HG02973 (cell line): ENCODE data around the gene BRF1.
"Not testable (repeated sequence)": the region's sequence is repeated elsewhere in the genome, so short reads cannot be mapped to it uniquely, and the experiment has no call there.

Experiments used
- ATAC-seq: cut with Tn5 transposase; IDR thresholded peaks from one replicate; pipeline ENCODE4 v1.9.1; 2021; ENCODE audit warnings: moderate library complexity; ENCODE audit not compliant: unreplicated experiment

The BRF1 gene

DNA sequence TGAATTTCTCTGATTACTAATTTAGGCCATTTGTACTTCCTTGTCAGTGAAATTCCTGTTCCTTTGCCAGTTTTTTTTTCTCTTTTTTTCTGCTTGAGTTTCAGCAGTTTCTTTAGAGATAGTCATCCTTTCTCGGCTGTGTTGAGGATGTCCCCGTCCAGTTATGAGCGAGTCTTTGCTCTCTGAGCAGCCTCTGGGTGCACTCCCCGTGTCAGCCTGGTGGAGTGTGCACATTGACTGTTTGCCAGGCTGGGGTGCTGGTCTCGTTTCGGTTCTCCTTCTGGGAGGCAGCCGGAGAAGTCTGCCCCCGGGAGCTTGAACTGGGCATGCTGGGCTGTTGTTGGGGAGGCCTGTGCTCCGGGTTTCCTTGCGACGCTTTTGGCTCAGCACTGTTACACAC lies 16.7 kb upstream of the BRF1 start:
- no peak for ATAC-seq

DNA sequence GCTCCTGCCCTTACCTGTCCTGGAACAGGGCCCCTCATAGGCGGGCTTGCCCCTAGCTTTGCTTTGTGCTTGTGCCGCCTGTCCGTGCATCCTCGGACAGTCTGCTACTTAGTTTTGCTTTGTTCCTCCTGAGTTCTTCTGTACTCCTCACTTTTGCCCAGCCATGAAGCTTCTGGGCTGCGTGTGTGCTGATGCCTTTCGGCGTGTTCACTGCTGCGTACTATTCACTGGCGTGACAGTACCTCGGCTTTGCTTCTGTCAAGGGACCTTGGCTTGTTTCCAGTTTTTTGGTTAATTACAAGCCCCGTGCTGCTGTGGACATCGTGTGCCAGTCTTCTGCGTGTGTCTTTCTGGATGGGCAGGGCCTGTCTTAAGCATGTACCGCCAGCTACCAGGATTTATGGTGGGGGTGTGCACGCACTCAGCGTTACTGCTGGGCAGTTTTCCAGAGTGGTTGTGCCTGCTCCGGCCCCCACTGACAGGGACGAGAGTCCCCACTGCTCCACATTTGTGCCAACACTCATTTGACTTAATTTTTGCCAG lies 16.2 kb upstream of the BRF1 start:
- no peak for ATAC-seq

DNA sequence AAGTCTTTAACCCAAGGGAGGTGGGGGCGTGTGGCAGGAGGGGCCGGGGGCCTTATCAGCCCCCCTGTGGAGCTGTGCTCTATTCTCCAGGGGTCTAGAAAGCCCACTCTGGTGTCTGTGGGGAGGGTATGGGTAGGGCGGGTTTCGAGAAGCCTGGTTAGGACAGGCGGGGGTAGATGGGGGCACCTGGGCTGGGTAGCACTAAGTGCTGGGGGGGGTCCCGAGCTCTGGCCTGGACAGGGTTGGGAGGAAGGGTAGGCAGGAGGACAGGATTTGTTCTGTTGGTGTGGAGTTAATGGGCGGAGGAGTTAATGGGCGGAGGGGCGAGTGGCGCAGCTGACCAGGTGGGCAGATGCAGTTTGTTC lies 15.8 kb upstream of the BRF1 start:
- no peak for ATAC-seq

DNA sequence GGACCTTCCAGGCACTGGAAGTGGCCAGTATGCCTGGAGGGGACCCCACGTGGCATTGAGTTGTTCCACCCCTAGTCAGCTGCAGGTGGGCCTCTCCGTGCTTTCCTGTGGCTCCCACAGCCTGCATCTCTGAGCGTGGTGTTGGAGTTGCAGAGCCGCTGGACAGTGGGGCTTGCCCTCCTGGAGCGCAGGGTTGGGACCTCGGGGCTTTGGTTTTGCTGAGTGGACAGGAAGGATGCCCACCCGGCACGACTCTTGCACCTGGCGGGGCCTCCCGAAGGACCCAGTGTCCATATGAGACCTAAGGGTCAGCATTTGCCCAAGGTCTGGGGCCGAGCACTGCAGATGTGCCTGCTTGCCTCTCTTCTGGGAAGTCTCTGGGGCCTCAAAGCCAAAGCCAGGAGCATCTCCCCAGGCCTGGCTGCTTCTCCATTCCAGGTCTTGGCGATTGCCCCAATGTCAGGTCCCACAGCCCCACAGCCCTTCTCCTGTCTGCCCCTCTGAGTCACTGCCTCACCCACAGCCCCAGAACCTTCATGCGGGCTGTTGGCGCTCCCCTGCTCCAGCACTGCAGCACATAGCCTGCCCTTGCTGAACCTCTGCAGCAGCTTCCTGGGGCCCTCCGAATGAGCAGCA lies 15.3 kb upstream of the BRF1 start:
- ATAC-seq, result no peak

DNA sequence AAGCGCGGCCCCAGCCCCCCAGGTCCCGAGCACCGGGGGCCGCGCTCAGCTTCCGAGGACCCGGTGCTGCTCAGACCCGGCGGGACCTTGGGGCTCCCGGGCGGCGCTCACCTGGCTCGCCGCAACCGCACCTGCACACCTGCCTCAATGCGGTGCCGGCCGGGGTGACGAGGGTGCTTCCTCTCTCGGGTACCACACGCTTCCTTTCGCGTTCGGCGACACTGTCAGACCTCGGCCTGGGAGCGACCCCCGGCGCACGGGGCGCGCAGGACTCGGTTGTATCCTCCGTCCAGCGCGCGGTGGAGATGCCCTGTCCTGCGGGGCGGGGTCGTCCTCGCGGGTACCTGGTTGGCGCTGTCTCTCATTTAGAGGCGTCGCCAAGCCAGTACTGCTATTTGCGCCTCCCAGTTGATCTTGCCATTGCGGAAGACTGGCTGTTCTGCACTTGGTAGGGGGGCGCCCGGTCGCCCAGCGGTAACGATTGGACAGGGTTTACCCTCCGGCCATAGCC lies 14.5 kb upstream of the BRF1 start:
- no peak for ATAC-seq

DNA sequence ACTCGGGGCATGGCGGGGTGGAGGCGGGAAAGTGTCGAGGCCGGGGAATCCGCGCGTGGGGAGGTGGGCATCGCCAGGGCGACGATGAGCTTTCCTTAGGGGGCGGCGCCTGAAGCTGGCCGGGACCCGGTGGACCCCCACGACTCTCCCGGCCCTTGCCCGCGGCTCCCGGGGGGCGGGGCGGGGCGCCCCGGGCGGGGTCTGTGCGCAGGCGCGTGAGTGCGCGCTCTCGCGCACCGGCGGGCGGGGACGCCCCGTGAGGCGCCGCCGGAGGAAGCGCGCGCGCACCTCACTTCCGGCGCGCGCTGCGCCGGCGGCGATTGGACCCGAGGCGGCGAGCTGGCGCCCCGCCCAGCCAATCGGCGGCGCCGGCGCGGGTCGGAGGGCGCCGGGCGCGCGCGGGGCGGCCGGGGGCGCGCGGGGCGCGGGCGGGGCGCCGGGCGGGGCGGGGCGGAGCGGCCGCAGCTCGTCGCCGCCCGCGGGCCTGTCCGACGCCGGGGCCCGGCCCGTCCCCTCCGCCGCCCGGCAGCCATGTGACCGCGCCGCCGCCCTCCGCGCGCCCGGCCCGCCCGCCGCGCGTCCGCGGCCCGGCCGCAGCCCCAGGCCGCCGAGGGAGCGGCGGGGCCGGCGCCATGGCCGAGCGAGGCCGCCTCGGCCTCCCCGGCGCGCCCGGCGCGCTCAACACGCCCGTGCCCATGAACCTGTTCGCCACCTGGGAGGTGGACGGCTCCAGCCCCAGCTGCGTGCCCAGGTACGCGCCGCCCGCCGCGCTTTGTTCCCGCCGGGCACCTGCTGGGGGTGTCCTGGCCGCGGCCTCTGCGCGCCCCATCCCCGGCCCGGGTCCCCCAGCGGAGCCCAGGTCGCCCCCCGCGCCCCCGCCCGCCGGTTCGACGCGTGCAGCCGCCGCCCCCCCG lies 13.7 kb upstream of the BRF1 start, which contains the start of gene PACS2:
Gene PACS2, plus strand, starts transcription at position 462 of the 914 bp plus-strand sequence. Its CDS starts 171 bp downstream, at position 633.
- ATAC-seq, result peak; percentile 65

DNA sequence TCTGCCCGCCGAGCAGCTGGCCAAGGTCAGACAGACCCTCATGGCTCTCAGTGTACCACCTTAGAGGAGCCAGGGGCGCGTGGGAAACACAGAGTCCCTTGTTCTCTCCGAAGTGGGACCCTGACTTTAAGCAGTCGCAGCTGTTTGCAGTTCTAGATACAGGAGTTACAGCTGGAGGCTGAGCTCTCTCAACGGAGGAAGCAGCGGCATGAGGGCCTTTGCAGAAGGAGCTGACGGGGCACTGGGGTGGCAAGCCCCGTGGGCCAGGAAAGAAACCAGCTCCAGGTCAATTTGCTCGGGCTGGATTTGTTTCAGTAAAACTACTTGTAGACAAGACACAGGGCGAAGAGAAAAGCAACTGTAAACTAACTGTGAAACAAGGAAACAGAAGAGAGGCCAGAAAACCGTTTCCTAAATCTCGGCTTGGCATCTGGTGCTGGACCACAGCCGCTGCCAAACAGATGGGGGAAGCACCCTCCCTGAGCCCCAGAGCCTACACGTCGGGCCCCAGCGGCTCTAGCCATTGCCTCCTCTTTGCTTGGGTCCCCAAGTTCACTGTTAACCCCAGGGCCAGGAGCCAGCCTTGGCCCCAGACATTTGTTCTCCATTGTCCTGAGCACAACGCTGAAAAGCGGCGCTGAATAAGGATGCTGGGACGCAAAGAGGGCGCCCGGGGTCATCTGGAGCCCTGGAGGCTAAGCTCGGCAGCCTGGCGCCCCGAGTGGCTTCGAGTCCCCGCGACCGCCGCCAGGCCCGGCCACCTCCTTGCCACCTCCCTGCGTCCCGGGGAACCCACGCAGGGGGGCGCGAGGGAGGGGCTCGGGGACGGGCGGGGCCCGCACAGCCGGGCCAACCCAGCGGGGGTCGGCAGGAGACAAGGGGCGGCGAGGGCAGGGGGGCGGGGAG lies 12.8 kb upstream of the BRF1 start:
- ATAC-seq, result peak; percentile 16

DNA sequence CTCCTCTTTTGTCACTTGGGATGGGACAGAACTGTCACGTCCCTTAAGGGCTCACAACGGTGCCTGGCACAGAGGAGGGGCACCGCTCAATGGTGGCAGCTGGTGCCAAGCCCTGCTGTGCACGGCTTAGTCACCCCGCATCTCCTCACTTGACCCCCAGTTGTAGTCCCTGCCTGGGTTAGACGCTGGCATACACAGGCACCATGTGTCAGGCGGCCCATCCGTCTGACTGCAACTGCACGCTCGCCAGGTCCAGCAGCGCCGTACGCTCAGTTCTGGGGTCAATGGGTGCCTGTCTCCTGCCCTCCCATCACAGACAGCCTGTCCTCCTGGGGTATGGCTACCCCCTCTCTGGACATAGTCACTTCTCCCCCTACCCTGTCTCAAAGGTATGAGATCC lies 12.2 kb upstream of the BRF1 start:
- no peak for ATAC-seq

DNA sequence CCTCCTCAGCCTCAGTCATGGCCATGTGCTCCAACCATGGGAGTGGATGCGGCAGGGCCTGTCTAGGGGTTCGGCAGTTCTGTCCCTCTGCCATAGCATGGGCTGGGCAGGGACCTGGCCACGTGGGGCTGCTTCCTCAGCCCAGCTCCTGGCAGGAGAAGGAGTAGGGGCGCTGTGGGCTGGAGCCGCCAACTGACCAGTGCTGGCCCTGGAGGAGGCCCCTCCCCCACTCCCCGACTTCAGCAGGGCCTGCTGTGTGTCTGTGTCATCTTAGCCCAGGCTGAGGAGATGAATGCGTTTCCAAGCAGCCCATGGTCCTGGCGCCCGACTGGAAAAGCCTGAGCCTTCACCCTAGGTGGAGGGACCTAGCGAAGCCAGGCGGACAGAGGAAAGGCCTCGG lies 11.0 kb upstream of the BRF1 start:
- ATAC-seq, result no peak

DNA sequence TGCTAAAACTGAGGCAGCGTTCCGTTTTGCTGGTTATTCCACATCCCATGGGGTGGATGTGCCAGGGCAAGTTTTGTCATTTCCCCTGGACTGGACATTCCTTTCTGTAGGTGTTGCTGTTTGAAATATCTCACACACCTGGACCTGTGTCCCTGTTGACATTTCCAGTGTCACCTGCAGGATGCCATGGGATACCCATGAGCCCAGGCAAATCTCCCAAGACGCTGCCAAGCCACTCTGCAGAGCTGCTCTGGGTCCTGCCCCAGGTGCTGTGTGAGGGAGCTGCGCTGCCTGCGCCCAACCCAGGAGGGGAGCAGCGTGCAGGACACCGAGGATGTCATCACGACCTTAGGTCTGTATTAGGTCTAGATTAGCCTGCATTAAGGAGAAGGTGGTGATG lies 8.6 kb upstream of the BRF1 start:
- ATAC-seq, result no peak

DNA sequence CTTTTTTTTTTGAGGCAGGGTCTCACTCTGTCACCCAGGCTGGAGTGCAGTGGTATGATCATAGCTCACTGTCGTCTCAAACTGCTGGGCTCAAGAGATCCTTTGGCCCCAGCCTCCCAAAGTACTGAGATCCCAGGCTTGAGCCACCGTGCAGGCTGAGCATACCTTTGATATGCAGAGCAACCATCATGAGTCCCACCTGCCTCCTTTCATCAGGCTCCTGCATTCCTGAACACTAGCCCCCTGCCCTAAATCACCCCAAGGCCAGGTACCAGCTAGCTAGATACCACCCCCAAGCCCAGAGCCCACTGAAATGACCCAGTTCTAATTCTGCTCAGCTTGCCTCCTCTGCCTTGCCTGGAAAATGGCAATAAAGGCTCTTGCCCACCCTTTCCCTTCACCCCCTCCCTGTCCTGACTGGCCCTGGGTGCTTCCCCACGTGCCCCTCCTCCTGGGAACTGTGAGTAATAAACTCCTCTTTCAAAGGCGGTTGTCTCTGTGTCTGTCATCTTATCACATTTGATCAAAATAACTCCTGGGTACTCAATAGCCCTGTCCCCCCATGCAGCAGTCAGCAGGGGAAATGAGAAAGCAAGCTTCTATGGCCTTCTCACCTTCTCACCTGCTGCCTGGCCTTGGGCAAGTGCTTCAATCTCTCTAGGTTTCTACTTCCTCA lies 6.4 kb upstream of the BRF1 start:
- no peak for ATAC-seq

DNA sequence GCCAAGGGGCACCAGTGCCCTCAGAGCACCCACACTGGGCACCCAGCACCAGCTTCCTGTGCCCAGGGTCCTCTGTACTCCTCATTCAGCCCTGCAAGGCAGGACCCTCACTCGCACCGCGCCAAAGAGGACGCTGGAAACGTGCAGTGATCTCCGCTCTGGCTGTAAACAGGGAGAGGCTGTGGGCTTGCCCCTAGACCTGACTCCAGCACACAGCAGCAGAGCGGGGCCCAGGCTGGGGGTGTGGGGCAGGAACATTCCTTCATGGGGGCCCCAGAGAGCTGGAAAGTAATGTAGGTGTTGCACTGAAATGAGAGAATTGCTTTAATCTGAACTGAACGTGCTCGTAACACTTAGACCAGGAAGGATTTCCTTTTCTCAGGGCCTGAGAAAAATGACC lies 5.0 kb upstream of the BRF1 start:
- ATAC-seq, result no peak

DNA sequence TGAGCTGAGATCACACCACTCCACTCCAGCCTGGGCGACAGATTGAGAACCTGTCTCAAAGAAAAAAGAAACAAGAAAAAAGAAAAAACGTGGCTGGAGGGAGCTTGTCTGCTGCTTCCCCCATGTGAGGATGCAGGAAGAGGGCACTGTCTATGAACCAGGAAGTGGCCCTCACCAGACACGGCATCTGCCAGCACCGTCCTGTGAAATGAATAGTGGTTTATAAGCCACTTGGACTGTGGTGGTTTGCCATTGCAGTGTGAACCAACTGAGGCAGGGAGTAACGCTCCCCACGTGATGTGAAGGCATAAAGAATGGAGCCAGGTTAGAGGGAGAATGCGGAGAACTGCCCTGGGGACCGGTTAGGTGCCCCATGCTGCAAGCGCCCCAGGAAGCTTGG lies 4.5 kb upstream of the BRF1 start:
- no peak for ATAC-seq

DNA sequence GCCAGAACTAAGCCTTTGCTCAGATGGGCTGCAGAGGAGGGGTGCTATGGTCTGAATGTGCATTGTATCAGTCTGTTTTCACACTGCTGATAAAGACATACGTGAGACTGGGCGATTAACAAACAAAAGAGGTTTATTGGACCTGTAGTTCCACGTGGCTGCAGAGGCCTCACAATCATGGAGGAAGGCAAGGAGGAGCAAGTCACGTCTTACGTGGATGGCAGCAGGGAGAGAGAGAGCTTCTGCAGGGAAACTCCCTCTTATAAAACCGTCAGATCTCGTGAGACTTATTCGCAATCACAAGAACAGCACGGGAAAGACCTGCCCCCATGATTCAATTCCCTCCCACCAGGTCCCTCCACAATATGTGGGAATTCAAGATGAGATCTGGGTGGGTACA lies 3.8 kb upstream of the BRF1 start:
- ATAC-seq, result no peak

DNA sequence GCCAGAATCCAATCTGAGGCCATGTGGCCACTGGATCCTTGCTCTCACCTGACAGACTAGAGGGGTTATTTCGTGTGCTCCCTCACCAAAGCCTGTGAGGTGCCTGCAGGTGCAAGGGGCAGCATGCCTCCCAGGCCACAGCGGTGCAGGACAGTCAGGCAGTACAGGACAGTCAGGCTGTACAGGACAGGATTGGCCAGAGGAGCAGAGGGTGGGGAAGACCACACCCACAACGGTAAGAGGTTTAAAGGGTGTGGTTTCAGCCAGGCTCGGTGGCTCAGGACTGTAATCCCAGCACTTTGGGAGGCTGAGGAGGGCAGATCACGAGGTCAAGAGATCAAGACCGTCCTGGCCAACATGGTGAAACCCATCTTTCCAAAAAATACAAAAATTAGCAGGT lies 3.1 kb upstream of the BRF1 start:
- ATAC-seq, result no peak

DNA sequence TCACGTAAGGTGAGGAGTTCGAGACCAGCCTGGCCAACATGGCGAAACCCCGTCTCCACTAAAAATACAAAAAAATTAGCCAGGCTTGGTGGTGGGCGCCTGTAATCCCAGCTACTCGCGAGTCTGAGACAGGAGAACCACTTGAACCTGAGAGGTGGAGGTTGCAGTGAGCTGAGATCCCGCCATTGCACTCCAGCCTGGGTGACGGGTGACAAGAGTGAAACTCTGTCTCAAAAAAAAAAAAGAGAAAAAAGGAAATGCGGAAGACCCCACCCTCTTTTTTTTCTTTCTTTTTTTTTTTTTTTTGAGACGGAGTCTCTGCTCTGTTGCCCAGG lies 1.1 kb upstream of the BRF1 start:
- not testable (repeated sequence) for ATAC-seq

DNA sequence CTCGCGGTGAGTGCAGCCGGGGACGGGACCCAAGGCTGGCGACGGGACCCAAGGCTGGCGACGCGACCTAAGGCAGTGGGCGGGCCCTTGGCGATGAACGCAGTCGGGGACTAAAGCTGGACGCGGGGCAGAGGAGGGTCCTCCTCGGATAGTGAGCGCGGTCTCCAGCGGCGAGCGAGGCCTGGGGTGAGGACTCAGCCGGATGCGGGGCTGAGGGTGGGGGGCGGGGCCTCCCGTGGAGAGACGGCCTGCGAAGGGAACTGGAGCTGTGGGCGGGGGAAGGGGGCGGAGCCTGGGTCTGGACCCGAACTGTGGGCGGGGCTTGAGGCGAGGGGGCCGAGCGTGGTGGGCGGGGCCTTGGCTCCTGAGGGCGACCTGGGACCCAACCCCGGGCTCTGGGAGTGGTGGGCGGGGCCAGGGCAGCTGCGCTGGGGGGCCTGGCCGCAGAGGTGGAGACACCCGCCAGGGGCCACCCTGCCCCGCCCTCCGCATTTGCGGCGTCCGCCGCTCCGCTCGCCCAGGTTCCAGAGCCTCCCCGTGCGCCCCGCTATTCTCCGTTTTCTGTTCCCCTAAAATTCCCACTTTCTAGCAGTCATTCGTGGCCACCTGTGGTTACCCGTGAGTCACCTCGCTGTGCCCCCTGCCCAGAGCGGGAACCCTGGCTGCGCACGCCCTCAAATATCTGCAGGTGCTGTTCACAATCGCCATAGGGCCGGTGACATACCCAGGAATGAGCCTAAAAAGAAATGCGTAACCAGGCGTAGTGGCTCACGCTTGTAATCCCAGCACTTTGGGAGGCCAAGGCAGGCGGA lies 508 bp upstream of the BRF1 start:
- ATAC-seq, result peak; percentile 58

DNA sequence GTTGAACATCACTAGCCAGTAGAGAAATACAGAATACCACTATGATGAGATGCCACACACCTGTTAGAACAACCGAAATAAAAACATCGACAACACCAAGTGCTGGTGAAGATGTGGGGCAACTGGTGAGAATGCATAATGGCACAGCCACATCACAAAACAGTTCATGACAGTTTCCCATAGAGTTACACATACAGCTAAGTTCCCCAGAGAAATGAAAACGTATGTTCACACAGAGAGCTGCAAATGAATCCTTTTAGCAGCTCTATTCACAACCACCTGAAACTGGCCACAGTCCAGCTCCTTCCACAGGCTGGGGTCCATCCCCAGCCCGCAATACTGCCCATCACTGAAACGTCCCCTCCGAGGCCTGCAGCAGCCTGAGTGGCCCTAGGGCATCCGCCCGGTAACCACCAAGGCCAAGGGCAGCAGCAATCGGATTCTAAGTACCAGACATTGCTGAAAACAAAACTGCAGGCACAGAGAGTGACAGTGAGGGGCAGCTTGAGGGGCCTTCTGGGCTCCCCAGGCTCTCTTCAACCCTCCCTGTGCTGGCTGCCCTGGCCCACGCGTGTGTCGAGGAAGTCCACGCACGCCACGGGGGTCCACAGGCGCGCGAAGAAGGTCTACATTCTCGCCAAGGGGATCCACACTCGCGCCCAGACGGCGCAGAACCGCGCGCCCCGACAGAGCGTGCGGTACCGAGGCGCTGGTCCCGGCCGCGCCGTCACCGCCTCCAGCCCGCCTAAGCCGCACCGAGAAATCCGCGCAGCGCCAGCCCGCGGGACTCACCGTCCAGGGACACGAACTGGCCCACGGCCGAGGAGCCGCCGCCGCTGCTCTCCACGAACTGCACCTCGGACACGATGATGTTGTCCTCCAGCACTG lies 903 bp downstream of the BRF1 start:
- peak; percentile 13 for ATAC-seq

DNA sequence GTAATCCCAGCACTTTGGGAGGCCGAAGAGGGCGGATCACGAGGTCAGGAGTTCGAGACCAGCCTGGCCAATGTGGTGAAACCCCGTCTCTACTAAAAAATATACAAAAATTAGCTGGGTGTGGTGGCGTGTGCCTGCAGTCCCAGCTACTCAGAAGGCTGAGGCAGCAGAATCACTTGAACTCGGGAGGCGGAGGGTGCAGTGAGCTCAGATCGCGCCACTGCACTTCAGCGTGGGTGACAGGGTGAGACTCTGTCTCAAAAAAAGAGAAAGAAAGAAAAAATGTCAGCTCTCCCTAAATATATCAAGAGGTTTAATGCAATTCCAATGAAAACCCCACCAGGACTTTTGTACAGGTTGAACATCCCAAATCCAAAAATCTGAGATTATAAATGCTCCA lies 3.5 kb downstream of the BRF1 start:
- not testable (repeated sequence) for ATAC-seq
